HEK293 (cell line): ENCODE measurements around the gene TEF.
A peak's percentile ranks its signal among the peaks of the same experiment; 100 is the strongest.
"Not testable (repeated sequence)": the region's sequence is repeated elsewhere in the genome, so short reads cannot be mapped to it uniquely, and the experiment has no call there.

Experiments
- CTCF ChIA-PET: fragments of 350-600 bp; formaldehyde crosslinking; extraction: SDS; loops from one replicate; lab custom pipeline; 2021; ENCODE audit warnings: antibody characterized with exemption; lab: Yijun Ruan, JAX
- POLR2A ChIA-PET: fragments of 300-600 bp; formaldehyde crosslinking; extraction: SDS; loops from one replicate; lab custom pipeline; 2020; ENCODE audit warnings: antibody characterized with exemption, inconsistent platforms; lab: Yijun Ruan, JAX
- H3K27ac ChIP-seq: fragments of 200-500 bp; sonication (Bioruptor generic); 2 replicates; pipeline ENCODE4 v1.5.1; 2014; ENCODE audit warnings: low read depth, low read length, control low read depth, inconsistent platforms; ENCODE audit errors: extremely low read depth
- H3K36me3 ChIP-seq, 2 experiments: fragments of 200-500 bp in 1 of 2; sonication (Bioruptor generic) in 1 of 2; 1 replicate in 1 of 2; 2 replicates in 1 of 2; pipeline ENCODE4 v1.5.1; 2014 to 2017; ENCODE audit warnings: inconsistent platforms in 2 of 2, low read length in 2 of 2; ENCODE audit not compliant: control insufficient read depth in 2 of 2, insufficient read depth in 1 of 2
- H3K4me1 ChIP-seq: fragments of 200-500 bp; sonication (Bioruptor generic); 2 replicates; pipeline ENCODE4 v1.5.1; 2014; ENCODE audit warnings: mild to moderate bottlenecking, low read length, inconsistent platforms; ENCODE audit not compliant: control insufficient read depth, insufficient read depth
- H3K4me3 ChIP-seq: 2 replicates; pipeline ENCODE4 v1.5.1; 2011; ENCODE audit warnings: low read depth, mild to moderate bottlenecking, control low read depth, low read length, moderate library complexity
- H3K9me3 ChIP-seq: fragments of 200-500 bp; sonication (Bioruptor generic); 2 replicates; pipeline ENCODE4 v1.5.1; 2014; ENCODE audit warnings: low read depth, low read length, inconsistent platforms; ENCODE audit not compliant: control insufficient read depth, insufficient read depth
- GLI4 ChIP-seq: fragments of 450-650 bp; formaldehyde crosslinking; IDR thresholded peaks from 2 replicates; pipeline ENCODE4 v1.5.1; 2016; ENCODE audit warnings: missing biosample characterization, missing genetic modification characterization
- KLF10 ChIP-seq: fragments of 450-650 bp; IDR thresholded peaks from 2 replicates; pipeline ENCODE4 v1.5.1; 2018; ENCODE audit warnings: missing biosample characterization, mild to moderate bottlenecking, missing genetic modification characterization
- KLF16 ChIP-seq: fragments of 450-650 bp; formaldehyde crosslinking; IDR thresholded peaks from 2 replicates; pipeline ENCODE4 v1.5.1; 2017; ENCODE audit warnings: missing biosample characterization, missing genetic modification characterization
- KLF9 ChIP-seq: fragments of 450-650 bp; formaldehyde crosslinking; IDR thresholded peaks from 2 replicates; pipeline ENCODE4 v1.5.1; 2016; ENCODE audit warnings: missing biosample characterization, missing genetic modification characterization, low read depth
- MYNN ChIP-seq: fragments of 450-650 bp; formaldehyde crosslinking; IDR thresholded peaks from 2 replicates; pipeline ENCODE4 v1.5.1; 2016; ENCODE audit warnings: missing biosample characterization, missing genetic modification characterization, borderline replicate concordance
- ZFP41 ChIP-seq: fragments of 450-650 bp; formaldehyde crosslinking; IDR thresholded peaks from 2 replicates; pipeline ENCODE4 v1.5.1; 2016; ENCODE audit warnings: missing biosample characterization, missing genetic modification characterization, borderline replicate concordance
- ZNF175 ChIP-seq: fragments of 450-650 bp; formaldehyde crosslinking; IDR thresholded peaks from 2 replicates; pipeline ENCODE4 v1.5.1; 2016; ENCODE audit warnings: missing biosample characterization, missing genetic modification characterization
- ZNF514 ChIP-seq: fragments of 450-650 bp; formaldehyde crosslinking; IDR thresholded peaks from 2 replicates; pipeline ENCODE4 v1.5.1; 2016; ENCODE audit warnings: missing biosample characterization, missing genetic modification characterization
- ZNF544 ChIP-seq: fragments of 450-650 bp; formaldehyde crosslinking; IDR thresholded peaks from 2 replicates; pipeline ENCODE4 v1.5.0; 2017; ENCODE audit warnings: missing biosample characterization, missing genetic modification characterization
- ZNF677 ChIP-seq: fragments of 450-650 bp; IDR thresholded peaks from 2 replicates; pipeline ENCODE4 v1.5.0; 2018; ENCODE audit warnings: missing biosample characterization, mild to moderate bottlenecking, missing genetic modification characterization, moderate library complexity
- ZNF785 ChIP-seq: fragments of 450-650 bp; formaldehyde crosslinking; IDR thresholded peaks from 2 replicates; pipeline ENCODE4 v1.5.1; 2016; ENCODE audit warnings: missing biosample characterization, missing genetic modification characterization
- ZNF830 ChIP-seq: fragments of 450-650 bp; IDR thresholded peaks from 2 replicates; pipeline ENCODE4 v1.5.0; 2018; ENCODE audit warnings: missing biosample characterization, missing genetic modification characterization, low read depth, mild to moderate bottlenecking, moderate library complexity
- TF ChIP-seq, protein P1 (sequence below): fragments of 450-650 bp; formaldehyde crosslinking; IDR thresholded peaks from 2 replicates; pipeline ENCODE4 v1.5.1; 2016; ENCODE audit warnings: missing biosample characterization, missing genetic modification characterization
- TF ChIP-seq, protein P2 (sequence below): fragments of 450-650 bp; formaldehyde crosslinking; IDR thresholded peaks from 2 replicates; pipeline ENCODE4 v1.5.1; 2016; ENCODE audit warnings: missing biosample characterization, missing genetic modification characterization
- TF ChIP-seq, protein P3 (sequence below): fragments of 450-650 bp; formaldehyde crosslinking; IDR thresholded peaks from 2 replicates; pipeline ENCODE4 v1.5.1; 2017; ENCODE audit warnings: missing biosample characterization, missing genetic modification characterization
- TF ChIP-seq, protein P4 (sequence below): fragments of 450-650 bp; formaldehyde crosslinking; IDR thresholded peaks from 2 replicates; pipeline ENCODE4 v1.5.1; 2016; ENCODE audit warnings: missing biosample characterization, missing genetic modification characterization
- TF ChIP-seq, protein P5 (sequence below): sonication (generic); formaldehyde crosslinking; IDR thresholded peaks from 2 replicates; pipeline ENCODE4 v1.8.1; 2022; ENCODE audit warnings: mild to moderate bottlenecking, moderate library complexity, missing genetic modification reagents
- TF ChIP-seq, protein P6 (sequence below): fragments of 450-650 bp; formaldehyde crosslinking; IDR thresholded peaks from 2 replicates; pipeline ENCODE4 v1.5.1; 2017; ENCODE audit warnings: missing biosample characterization, mild to moderate bottlenecking, missing genetic modification characterization, moderate library complexity
- TF ChIP-seq, protein P7 (sequence below): fragments of 450-650 bp; formaldehyde crosslinking; IDR thresholded peaks from 2 replicates; pipeline ENCODE4 v1.5.1; 2016; ENCODE audit warnings: missing biosample characterization, missing genetic modification characterization

Gene TEF

DNA sequence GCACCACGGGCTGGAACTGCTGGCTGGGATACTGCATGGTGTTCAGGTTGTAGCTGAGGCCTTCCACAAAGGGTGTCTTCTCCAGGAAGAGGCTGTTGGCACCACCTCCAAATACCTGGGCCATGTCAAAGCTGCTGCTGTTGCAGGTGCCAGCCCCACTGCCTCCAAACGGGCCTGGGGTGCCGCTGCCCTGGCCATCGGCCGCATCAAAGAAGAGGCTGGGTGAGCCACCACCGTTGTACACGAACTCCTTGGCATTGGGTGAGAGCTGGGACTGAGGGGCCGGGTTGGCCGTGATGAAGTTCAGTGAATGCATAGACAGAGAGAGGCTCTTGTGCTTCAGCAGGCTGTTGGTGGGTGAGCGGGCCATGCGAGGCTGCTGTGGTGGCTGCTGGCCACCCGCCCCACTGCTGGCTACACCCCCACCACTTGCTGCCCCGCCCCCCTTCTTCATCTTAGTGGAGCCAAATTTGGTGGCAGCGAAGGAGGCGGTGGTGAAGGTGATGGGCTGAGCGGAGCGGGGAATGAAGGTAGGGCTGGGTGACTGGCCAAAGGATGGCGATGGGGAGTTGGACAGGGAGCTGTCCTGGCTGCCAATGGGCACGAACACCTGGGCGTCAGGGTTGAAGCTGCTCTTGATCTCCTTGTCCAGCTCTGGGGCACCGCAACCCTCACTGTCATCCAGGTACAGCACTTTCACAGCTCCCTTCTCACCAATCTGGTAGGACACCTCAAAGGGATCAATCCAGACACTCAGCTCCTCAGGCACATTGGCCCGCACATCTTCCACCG is 54.8 kb downstream of the TEF start:
- TF ChIP-seq KLF9 (tag by site-specific recombination) (peak; percentile 53), GLI4 (tag by site-specific recombination) (no peak)
- Histone ChIP-seq H3K27ac (peak overlapping the region; percentile 37; the same call in 1 of the 2 replicates), H3K36me3 (peaks cover 28 to 89% of the 10 kb centered on the region in 2 experiments), H3K9me3 (no peaks in the 10 kb centered on the region), H3K4me3 (no peak overlapping the region), H3K4me1 (peaks cover 3% of the 10 kb centered on the region)
- POLR2A ChIA-PET = interaction anchor here (1.0 to 2.9 kb wide), 4 partner anchors 9 to 56 kb away, joined by 3 to 31 read pairs (median 3); partner anchors contain the start of gene TOB2
- CTCF ChIA-PET = interaction anchor here (0.7 to 1.3 kb wide), 2 partner anchors 9 to 81 kb away, joined by 5 to 11 read pairs; no protein-coding TSS in a partner anchor

DNA sequence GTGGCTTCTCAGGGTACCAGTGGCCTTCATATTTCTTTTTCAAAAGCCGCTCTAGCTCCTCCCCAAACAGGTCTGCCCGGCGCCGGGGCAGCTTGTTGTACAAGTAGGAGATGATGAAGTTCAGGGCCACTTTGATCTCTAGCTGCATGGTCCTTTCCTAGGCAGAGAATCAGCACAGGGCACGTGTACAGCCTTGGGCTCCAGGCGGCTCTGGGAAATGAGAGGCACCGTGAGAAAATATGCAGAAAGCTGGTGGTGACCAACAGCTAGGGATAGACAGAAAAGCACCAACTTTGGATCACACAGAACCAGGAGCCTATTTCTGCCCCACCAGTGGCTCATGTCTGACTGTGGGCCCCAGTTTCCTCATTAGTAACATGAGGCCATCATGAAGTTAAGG is 55.5 kb downstream of the TEF start:
- H3K4me1 ChIP-seq = peaks cover 3% of the 10 kb centered on the region
- ChIA-PET CTCF (interaction anchor here (0.7 to 1.3 kb wide), 2 partner anchors 8 to 80 kb away, joined by 5 to 11 read pairs; no protein-coding TSS in a partner anchor), POLR2A (interaction anchor here (0.6 to 2.9 kb wide), 4 partner anchors 10 to 57 kb away, joined by 3 to 31 read pairs (median 4); partner anchors contain the start of gene TOB2)
- peaks cover 33 to 87% of the 10 kb centered on the region in 2 experiments for H3K36me3 ChIP-seq
- no peaks in the 10 kb centered on the region for H3K9me3 ChIP-seq
- H3K4me3 ChIP-seq = no peak overlapping the region
- 0 out of 2 replicates have a peak overlapping the region, but pooled peaks have one; percentile 28 for H3K27ac ChIP-seq
- TF ChIP-seq ZFP41 (tag by site-specific recombination) = no peak
- TF ChIP-seq, protein P1, sequence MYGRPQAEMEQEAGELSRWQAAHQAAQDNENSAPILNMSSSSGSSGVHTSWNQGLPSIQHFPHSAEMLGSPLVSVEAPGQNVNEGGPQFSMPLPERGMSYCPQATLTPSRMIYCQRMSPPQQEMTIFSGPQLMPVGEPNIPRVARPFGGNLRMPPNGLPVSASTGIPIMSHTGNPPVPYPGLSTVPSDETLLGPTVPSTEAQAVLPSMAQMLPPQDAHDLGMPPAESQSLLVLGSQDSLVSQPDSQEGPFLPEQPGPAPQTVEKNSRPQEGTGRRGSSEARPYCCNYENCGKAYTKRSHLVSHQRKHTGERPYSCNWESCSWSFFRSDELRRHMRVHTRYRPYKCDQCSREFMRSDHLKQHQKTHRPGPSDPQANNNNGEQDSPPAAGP (tag by site-specific recombination) = no peak
- no peak for TF ChIP-seq ZNF785 (tag by site-specific recombination)
- TF ChIP-seq, protein P2, sequence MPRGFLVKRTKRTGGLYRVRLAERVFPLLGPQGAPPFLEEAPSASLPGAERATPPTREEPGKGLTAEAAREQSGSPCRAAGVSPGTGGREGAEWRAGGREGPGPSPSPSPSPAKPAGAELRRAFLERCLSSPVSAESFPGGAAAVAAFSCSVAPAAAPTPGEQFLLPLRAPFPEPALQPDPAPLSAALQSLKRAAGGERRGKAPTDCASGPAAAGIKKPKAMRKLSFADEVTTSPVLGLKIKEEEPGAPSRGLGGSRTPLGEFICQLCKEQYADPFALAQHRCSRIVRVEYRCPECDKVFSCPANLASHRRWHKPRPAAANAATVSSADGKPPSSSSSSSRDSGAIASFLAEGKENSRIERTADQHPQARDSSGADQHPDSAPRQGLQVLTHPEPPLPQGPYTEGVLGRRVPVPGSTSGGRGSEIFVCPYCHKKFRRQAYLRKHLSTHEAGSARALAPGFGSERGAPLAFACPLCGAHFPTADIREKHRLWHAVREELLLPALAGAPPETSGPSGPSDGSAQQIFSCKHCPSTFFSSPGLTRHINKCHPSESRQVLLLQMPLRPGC = no peak
- TF ChIP-seq MYNN (tag by site-specific recombination) = no peak
- TF ChIP-seq ZNF830 (tag by site-specific recombination) = no peak
- TF ChIP-seq KLF10 = no peak
- TF ChIP-seq ZNF175 = no peak
- TF ChIP-seq, protein P3, sequence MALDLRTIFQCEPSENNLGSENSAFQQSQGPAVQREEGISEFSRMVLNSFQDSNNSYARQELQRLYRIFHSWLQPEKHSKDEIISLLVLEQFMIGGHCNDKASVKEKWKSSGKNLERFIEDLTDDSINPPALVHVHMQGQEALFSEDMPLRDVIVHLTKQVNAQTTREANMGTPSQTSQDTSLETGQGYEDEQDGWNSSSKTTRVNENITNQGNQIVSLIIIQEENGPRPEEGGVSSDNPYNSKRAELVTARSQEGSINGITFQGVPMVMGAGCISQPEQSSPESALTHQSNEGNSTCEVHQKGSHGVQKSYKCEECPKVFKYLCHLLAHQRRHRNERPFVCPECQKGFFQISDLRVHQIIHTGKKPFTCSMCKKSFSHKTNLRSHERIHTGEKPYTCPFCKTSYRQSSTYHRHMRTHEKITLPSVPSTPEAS (tag by site-specific recombination) = no peak
- TF ChIP-seq, protein P4, sequence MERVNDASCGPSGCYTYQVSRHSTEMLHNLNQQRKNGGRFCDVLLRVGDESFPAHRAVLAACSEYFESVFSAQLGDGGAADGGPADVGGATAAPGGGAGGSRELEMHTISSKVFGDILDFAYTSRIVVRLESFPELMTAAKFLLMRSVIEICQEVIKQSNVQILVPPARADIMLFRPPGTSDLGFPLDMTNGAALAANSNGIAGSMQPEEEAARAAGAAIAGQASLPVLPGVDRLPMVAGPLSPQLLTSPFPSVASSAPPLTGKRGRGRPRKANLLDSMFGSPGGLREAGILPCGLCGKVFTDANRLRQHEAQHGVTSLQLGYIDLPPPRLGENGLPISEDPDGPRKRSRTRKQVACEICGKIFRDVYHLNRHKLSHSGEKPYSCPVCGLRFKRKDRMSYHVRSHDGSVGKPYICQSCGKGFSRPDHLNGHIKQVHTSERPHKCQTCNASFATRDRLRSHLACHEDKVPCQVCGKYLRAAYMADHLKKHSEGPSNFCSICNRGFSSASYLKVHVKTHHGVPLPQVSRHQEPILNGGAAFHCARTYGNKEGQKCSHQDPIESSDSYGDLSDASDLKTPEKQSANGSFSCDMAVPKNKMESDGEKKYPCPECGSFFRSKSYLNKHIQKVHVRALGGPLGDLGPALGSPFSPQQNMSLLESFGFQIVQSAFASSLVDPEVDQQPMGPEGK = no peak
- TF ChIP-seq, protein P5, sequence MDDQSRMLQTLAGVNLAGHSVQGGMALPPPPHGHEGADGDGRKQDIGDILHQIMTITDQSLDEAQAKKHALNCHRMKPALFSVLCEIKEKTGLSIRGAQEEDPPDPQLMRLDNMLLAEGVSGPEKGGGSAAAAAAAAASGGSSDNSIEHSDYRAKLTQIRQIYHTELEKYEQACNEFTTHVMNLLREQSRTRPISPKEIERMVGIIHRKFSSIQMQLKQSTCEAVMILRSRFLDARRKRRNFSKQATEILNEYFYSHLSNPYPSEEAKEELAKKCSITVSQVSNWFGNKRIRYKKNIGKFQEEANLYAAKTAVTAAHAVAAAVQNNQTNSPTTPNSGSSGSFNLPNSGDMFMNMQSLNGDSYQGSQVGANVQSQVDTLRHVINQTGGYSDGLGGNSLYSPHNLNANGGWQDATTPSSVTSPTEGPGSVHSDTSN (CRISPR knock-in tag) = no peak
- no peak for TF ChIP-seq ZNF544
- no peak for TF ChIP-seq ZNF514 (tag by site-specific recombination)
- TF ChIP-seq ZNF677 (tag by site-specific recombination) = no peak
- TF ChIP-seq, protein P6, sequence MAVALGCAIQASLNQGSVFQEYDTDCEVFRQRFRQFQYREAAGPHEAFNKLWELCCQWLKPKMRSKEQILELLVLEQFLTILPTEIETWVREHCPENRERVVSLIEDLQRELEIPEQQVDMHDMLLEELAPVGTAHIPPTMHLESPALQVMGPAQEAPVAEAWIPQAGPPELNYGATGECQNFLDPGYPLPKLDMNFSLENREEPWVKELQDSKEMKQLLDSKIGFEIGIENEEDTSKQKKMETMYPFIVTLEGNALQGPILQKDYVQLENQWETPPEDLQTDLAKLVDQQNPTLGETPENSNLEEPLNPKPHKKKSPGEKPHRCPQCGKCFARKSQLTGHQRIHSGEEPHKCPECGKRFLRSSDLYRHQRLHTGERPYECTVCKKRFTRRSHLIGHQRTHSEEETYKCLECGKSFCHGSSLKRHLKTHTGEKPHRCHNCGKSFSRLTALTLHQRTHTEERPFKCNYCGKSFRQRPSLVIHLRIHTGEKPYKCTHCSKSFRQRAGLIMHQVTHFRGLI (tag by site-specific recombination) = no peak
- no peak for TF ChIP-seq KLF16 (tag by site-specific recombination)
- TF ChIP-seq, protein P7, sequence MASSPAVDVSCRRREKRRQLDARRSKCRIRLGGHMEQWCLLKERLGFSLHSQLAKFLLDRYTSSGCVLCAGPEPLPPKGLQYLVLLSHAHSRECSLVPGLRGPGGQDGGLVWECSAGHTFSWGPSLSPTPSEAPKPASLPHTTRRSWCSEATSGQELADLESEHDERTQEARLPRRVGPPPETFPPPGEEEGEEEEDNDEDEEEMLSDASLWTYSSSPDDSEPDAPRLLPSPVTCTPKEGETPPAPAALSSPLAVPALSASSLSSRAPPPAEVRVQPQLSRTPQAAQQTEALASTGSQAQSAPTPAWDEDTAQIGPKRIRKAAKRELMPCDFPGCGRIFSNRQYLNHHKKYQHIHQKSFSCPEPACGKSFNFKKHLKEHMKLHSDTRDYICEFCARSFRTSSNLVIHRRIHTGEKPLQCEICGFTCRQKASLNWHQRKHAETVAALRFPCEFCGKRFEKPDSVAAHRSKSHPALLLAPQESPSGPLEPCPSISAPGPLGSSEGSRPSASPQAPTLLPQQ (tag by site-specific recombination) = no peak

DNA sequence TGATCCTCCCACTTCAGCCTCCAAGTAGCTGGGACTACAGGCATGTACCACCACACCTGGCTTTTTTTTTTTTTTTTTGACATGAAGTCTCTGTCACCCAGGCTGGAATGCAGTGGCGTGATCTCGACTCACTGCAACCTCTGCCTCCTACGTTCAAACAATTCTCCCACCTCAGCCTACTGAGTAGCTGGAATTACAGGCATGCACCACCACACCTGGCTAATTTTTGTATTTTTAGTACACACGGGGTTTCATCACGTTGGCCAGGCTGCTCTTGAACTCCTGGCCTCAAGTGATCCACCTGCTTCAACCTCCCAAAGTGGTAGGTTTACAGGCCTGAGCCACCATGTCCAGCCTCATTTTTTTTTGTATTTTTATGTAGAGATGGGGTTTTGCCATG is 58.8 kb downstream of the TEF start:
- H3K4me1 ChIP-seq, CTCF ChIA-PET, H3K9me3 ChIP-seq, H3K4me3 ChIP-seq, H3K27ac ChIP-seq: not testable (repeated sequence)
- POLR2A ChIA-PET = interaction anchor here (0.6 to 0.7 kb wide), 3 partner anchors 44 to 1897 kb away, joined by 3 to 6 read pairs (median 3); partner anchors contain the start of gene ZC3H7B
- peaks cover 29 to 83% of the 10 kb centered on the region in 2 experiments for H3K36me3 ChIP-seq
